ENCODE results near the gene FLNB.
A peak's percentile ranks its signal among the peaks of the same experiment; 100 is the strongest.

FLNB gene

DNA sequence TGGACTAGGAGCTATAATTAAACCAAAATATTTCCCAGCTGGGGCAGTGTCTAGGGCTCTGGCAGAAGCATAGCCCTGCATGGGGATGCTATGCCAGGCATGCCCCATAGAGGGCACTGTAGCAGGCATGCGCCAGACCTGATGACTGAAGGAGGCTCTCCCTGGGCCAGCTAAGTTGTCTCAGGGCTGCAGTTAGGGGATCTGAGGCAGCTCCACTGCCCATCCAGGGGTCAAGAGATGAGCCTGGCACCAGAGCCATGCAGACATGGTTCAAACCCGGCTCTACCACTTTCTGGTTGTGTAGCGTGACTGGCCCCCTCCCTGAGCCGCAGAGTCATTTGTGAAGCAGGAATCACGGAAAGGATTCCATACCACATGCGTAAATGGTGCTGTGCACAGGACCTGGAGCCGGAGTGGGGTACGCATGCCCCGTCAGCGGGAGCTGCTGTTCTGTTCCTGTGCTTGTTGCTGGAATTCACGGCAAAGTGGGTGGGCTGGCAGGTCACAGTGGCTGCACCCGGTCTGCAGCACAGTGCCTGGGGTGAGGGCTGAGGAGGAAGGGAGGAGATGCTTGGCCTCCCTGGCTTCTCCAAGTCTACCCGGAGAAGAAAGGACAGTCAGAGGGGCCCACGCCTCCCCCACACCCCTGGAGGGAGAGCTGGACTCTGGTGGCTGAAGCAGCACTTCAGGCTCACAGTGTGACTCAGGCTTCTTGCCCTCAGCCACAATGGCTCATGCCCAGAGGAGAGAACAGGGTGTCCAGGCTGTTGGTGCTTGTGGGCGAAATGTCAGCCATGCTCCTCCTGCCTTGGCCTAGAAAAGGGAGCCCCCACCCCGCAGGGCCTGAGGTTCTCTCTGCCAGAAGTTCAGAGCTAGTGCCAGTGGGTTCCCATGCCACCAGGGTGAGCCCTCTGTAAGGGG lies 159.5 kb downstream of the FLNB start:
- no peak for DNase-seq (ENCODE audit: low spot score)

DNA sequence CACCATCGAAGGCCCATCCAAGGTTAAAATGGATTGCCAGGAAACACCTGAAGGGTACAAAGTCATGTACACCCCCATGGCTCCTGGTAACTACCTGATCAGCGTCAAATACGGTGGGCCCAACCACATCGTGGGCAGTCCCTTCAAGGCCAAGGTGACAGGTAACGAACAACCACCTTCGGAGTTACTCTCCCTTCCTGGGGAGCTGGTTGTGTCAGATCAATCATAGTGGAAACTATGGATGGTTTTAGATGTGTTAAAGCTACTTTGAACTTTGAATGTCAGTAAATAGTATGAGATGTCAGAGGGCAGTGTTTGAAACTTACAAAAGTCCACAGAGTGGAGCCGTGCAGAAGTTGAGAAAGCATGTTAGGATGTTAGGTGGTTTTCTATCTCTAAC lies 160.3 kb downstream of the FLNB start:
- no peak for DNase-seq (ENCODE audit: low spot score)

DNA sequence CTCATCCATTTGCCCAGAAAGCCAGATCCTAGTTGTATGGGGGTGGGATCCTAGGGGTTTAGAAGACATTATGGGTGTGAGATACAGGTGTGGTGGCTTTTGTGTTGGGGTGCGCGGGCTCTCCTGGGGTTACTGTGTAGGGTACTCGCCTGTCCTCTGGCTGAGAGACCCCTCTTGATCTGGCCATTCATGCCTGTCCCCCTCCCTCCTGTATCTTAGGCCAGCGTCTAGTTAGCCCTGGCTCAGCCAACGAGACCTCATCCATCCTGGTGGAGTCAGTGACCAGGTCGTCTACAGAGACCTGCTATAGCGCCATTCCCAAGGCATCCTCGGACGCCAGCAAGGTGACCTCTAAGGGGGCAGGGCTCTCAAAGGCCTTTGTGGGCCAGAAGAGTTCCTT lies 161.1 kb downstream of the FLNB start:
- no peak for DNase-seq (ENCODE audit: low spot score)

DNA sequence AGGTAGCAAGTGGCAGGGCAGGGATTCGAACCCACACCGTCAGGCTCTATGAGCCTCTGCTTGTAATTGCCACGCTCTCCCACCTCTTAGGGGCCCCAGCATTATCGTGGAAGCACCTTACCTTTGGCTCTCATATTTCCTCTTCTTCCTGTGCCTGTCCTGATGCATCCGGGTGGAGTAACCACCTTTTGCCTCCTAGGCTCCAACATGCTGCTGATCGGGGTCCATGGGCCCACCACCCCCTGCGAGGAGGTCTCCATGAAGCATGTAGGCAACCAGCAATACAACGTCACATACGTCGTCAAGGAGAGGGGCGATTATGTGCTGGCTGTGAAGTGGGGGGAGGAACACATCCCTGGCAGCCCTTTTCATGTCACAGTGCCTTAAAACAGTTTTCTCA lies 162.2 kb downstream of the FLNB start:
- no peak for DNase-seq (ENCODE audit: low spot score)

DNA sequence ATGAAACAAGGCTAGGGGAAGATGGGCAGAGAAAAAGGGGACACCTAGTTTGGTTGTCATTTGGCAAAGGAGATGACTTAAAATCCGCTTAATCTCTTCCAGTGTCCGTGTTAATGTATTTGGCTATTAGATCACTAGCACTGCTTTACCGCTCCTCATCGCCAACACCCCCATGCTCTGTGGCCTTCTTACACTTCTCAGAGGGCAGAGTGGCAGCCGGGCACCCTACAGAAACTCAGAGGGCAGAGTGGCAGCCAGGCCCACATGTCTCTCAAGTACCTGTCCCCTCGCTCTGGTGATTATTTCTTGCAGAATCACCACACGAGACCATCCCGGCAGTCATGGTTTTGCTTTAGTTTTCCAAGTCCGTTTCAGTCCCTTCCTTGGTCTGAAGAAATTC lies 162.9 kb downstream of the FLNB start:
- no peak for DNase-seq (ENCODE audit: low spot score)

DNA sequence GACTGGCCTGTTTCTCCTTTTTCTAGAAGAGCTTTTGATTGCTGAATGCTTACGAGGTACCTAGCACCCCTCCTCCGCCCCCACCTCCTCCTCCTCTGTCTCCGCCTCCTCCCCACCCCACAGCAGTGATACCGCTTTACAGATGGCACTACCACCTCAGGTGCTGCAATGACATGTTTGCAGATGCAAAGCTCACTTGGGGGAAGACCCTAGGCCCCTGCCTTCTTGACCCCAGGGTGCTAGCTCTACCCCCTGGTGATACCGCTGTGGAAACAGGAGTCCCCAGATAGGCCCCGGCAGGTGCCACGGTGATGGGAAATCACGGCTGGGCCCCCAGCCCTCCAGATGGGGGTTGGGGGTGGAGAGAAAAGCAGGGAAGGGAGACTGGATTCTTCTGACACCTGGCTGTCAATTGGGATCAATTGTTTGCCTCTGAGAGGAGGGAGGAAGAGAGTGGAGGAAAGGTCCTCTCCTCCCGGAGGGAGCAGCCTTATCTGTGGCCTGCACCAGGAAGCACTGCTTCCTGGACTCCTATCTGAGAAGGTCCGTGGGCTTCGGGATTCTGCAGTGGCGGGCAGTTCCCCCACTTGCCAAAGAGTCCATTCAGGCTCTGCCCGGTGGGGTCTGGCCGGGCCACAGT lies 164.9 kb downstream of the FLNB start:
- no peak for DNase-seq (ENCODE audit: low spot score)

DNA sequence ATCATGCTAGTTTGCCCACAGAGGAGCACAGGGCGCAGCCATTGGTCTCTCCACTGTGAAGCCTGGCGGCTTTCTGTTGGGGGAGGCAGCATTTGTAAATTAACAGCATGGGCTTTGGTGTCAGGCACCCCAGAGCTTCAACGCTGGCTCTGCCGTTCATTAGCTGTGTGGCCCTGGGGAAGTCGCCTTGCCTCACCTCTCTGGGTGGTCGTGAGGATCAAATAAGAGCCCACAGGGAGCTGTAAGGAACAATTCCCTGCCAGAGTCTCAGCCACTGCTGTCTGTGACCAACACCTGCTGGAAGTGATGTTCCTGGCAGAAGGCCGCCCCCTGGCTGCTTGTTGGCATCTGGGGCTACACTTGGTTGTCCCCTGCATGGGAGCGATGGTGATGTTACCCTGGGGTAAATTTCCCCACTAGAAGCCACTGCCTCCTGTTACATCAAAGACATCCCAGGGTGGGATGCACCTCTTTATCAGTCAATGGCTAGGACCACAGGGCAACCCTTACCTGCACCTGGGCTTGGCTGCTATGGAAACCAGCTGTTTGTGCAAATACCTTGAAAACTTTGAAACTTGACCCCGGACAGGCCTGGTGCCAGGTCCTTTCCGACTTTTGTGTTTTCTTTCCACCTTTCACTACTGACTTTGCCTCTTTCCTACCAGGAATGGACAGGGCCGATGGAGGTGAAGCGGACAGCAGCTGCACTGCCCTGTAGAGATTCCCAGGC lies 165.6 kb downstream of the FLNB start:
- DNase-seq (ENCODE audit: low spot score) = no peak

DNA sequence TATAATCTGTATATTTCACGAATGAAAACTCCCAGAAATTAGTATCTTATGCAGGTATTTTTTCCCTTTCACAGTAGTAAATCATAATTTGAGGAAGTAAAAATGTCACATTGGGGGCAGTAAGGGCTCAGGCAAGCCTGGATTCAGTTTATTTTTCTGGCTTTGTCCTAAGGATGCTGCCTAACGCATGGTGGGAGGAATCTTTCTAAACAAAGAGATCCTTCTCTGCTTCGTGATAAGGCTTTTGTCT lies 166.9 kb downstream of the FLNB start:
- DNase-seq (ENCODE audit: low spot score) = no peak

DNA sequence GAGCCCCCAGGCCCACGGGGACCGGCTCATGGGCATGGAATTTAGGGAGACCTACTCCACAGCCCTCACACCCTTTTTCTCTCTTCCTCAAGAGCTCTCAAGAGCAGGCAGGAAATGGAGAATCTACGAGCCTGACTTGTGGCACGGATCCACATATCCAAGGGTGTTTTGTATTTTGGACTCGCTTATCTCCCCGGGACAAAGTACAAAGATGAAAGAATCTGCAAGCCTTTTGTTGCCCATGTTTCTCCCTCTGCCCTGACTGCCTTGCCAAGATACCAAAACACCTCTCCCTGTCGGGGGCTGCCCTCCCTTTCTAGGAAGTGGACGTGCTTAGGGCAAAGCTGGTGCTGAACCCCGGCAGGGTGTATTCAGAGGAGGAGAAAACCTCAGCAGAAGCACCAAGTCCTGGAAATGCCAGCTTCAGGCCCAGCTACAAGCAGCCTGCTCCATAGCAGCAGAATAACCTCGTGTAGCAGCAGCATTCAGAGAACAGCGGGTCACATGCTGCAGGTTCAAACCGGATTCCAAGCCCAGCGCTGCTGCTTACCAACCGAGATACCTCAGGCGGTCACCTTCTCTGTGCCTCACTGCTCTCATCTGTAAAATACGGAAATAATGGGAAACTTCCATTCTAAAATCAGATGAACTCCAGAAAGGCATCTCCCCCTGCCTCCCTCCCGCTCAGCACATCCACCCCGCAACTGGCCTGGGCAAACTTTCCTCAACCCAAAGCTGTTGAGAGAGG lies 167.4 kb downstream of the FLNB start:
- peak; percentile 85 for DNase-seq (ENCODE audit: low spot score)

DNA sequence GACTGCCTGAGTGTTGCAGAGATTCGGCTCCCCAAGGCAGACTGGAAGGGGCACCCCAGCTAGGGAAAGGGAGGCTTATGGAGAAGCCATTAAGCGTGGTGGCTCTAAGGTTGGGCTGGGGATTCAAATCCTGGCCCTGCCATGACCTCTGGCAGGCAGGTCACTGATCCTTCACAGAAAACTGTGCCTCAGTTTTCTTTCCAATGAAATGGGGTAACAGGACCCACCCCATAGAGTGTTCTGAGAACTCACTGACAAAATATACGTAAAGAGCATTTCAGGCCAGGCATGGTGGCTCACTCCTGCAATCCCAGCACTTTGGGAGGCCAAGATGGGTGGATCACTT lies 167.9 kb downstream of the FLNB start:
- no peak for DNase-seq (ENCODE audit: low spot score)

DNA sequence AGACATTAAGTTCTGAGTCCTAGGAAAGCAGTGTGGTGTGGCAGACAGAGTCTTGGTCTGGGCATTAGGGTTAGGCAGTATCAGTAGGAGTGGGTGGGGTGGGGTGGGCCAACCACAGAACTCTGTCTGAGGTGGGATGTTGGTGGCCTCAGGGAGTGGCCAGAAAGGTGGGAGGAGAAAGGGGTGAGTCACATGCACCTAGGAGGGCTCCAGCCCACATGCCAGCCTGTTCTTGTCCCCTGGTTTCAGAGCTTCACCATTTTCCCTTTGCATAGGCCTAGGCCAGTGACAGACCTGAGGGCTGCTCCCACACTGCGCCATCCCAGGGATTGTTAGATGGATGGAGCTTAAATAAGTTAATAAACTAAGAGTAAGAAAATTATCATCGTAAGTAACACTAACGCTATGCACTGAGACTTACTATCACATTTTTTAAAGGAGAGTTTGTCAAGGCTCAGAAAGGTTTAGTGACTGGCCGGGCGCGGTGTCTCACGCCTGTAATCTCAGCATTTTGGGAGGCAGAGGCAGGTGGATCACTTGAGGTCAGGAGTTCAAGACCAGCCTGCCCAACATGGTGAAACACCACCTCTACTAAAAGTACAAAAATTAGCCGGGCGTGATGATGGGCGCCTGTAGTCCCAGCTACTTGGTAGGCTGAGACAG lies 168.7 kb downstream of the FLNB start:
- DNase-seq (ENCODE audit: low spot score) = peak; percentile 76

DNA sequence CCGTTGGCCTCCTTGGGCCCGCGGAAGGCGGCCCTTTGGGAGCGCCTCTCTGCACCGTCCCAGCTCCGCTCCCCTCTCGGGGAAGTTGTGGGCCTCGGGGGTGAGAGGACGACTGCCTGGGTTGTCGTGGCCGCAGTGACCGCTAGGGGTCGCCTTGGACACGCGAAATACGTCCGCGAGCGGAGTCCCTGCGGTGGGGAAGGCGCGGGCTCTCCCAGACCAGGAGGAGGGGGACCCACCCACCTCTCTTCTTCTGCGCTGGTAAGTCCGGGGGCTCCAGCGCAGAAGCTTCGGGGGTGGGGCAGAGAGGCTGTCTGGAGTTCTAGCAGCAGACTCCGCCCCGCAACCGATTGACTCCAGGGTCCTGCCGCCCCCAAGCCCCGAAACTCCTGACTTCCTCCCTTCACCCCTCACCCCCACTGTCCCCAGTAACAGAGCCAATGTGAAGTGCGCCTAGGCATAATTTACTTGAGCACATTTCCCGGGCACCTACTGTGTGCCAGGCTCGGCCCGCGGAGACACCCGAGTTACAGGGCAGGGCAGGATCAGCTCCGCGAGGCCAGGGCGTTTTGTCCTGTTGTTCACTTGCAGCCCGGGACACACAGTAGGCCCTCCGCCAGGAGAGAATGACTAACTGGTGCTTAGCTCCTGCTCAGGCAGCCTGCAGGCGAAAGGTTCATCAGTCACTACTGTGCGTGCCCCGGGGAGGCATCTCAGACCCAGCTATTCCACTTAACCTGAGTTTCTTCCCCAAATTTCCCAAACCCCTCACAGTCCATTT lies 169.7 kb downstream of the FLNB start:
- DNase-seq (ENCODE audit: low spot score) = peak; percentile 75

DNA sequence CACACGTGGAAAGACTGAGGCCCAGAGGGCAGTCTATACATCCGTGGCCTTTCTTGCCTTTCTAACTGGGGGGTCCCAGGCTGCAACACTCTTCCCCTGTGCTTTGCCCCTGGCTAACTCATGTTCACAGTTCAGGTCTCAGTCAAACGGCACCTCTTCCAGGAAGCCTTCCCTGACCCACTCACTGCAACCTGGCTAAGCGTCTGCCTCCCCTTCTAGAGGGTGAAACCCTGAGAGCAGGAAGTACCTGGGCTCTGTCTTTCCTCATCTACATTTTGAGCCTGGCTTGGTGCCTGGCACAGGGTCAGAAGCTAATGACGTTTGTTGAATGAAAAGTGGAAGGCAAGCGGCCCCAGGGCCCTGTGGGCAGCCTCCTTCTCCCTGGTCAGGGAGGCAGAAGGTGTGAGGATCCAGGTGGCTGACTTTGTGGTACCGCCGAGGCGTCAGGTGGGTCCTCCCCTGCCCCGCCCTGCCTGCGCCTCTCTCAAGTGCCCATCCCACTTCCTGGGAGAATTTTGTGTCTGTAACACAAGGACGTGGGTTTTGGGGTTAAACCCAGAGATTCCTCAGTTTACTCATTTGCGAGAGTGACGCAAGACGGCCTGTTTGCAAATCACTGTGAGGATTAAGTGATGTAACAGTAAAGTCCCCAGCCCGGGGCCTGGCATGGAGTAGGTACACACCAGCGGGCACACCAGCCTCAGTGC lies 170.5 kb downstream of the FLNB start:
- DNase-seq (ENCODE audit: low spot score) = no peak

DNA sequence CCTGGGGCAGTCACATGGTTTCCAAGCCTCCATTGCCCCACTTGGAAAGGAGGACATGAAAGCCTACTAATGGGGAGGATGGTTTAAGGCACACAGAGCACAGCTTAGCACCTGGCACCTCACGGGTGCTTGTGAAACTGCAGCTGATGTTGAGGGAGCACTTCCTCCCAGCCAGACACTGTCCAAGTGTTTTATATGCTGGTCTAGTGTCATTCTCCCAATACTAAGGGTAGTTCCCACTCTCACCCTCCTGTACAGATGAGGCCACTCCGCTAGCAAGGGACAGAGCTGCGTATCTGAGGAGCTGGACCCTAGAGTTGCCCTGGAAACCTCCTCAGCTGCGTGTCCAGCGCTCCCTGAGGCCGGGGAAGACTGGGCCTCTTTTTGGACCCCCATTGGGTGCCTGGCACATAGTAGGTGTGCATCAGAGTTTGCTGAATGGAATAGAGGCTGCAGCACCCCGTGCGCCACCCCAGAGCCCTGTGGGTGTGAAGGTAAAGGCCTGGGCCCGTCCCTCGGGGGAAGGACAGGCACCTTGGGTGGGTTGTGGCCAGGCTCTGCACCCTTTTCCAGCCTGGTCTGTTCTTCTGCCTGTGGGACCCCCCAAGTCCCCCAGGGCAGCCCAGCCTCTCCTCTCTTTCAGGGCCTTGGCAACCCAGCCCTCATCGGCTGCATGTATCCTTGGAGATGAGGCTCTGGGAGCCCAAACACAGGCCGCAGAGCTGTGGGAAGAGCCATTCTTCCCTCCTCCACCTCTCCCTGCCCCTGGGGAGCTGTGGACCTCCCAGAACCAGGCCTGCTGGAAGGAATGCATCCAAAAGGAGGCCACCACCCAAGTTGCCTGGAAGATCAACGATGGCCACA lies 171.2 kb downstream of the FLNB start:
- no peak for DNase-seq (ENCODE audit: low spot score)

DNA sequence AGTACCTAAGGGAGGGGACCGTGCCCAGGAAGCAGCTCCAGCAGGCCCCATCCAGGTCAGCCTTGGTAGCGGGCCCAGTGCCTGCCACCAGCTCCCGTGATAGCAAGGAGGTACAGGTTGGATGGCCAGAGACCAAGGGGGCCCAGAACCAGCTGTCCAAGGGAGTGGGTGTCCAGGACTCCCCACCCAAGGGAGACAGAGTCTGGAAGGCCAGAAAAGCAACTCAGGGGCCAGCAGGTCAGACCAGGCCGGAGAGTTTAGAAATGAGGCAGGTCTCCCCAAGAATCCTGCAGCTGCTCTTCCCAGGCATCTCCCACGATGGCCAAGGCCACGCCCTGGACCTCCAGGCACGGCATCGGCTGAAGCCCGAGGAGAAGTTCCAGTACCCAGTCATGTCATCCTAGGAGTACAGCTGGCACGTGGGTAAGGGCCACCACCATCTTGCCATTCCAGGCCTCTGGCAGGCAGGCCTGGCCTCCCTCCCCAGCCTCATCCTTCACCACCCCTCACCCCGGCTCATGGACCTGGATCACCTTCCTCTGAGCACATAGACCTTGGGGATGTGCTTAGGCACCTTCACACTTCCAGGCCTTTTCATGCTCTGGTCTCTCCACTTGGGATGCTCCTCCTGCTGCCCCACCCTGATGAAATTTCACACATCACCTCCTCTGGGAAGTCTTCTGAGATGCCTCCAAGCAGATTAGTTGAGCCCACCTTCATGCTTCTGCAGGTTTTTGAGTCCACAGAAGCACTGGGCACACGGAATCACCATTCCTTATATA lies 172.1 kb downstream of the FLNB start:
- no peak for DNase-seq (ENCODE audit: low spot score)

DNA sequence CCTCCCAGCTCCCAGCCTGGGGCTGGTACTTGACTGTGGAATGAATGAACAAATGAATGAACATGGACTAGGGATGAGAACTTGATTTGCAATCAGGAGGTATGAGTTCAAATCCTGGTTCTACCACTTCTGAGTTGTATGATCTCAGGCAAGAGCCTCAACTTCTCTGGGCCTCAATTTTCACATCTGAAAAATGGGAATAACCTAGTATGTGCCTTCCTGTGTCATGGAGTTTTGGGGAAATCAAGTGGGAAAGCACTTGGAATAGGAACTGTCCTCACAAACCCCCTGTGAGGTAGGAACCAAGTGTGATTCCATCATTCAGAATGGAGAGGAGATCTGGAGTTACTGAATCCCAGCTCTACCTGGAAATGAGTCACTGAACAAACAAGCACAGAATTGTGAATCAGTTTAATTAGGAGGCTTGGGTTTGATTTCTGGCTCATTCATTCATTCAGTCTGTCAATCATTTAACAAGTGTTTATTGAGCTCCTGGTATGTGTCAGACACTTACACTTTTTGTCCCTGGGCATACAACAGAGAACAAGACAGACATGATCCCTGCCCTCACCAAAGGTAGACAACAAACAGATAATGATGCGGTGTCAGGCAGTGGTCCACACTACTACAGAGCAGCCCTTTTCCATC lies 172.8 kb downstream of the FLNB start:
- peak; percentile 82 for DNase-seq (ENCODE audit: low spot score)

DNA sequence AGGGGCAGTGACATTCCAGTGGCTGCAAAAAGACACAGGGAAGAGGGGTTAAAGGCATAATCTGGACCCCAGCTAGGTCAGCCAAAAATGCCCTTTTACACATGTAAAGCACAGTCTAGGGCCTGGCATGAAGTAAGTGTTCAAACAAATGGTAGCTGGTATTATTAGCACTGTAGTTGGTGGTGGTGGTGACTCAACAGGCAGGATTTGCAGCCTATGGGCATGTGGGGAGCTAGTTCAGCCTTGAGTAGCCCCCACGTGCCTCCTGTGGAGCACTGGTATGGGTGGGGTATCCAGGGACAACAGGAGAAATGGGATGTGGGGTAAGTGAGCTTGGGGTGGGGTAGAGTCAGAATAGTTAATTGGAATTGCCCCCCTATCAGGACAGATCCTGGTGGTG lies 175.0 kb downstream of the FLNB start:
- no peak for DNase-seq (ENCODE audit: low spot score)

DNA sequence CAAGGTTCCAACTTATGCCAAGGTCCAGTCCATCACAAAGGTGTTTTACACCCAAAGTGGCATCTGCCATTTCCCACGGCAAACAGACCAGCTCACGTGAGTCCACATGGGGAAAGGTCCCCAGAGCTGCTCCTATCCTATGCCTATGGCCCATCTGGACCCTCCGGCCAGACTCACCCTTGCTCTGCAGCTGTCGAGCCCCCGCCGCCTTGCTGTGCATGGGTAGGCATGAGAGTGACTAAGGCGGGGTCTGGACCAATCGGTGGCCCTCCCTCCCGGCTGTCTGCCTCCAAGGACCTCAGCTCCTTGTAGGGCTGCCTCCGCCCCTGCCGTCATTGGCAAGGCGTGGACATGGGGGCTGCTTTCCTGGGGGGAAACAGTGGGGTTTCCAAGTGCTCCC lies 175.7 kb downstream of the FLNB start:
- no peak for DNase-seq (ENCODE audit: low spot score)

Measured in LoVo (cell line).